Endothelial cell of umbilical vein (primary cell): ENCODE measurements around the gene FSTL3. TPM values are rescaled to one million over a fixed set of nuclear protein-coding genes. Genes with fewer than 3 reads are reported as not detected.

Experiments
- BruUV-seq: library from RNA; stranded (reverse); fragments of 400-500 nt; replicated peaks from 2 replicates; lab custom pipeline; 2021; lab: Mats Ljungman, UMichigan
- CTCF ChIA-PET: fragments of 300-600, 350-600 bp; sonication (Branson Sonifier 250); formaldehyde crosslinking; loops from one replicate; lab custom pipeline; 2021; ENCODE audit warnings: antibody characterized with exemption, inconsistent platforms; lab: Charles Lee
- POLR2A ChIA-PET: fragments of 300-600, 350-600 bp; sonication (Branson Sonifier 250); formaldehyde crosslinking; loops from one replicate; lab custom pipeline; 2021; ENCODE audit warnings: antibody characterized with exemption, inconsistent platforms; lab: Charles Lee
- DNase-seq: peaks from one replicate; pipeline ENCODE4 v3.0.0-alpha.2; 2011; ENCODE audit warnings: low read depth, low spot score
- FAIRE-seq: peaks from 2 replicates; lab custom pipeline; 2011; peaks lifted over from hg19 to GRCh38; lab: Jason Lieb, UNC
- H2AFZ ChIP-seq: 2 replicates; pipeline ENCODE4 v1.6.0; 2012; ENCODE audit warnings: low read depth, low read length, control low read depth, inconsistent platforms
- H3K27ac ChIP-seq: 2 replicates; pipeline ENCODE4 v1.5.1; 2011; ENCODE audit warnings: low read depth, mild to moderate bottlenecking, control low read depth, low read length, moderate library complexity; ENCODE audit not compliant: insufficient read depth
- H3K27me3 ChIP-seq, 2 experiments: 2 replicates each; pipeline versions ENCODE4 v1.6.0 to v1.6.1; 2011; ENCODE audit warnings: low read length in 2 of 2, mixed read lengths in 1 of 2; ENCODE audit not compliant: control insufficient read depth in 2 of 2, insufficient read depth in 2 of 2
- H3K36me3 ChIP-seq, 2 experiments: 2 replicates in 1 of 2; 3 replicates in 1 of 2; pipeline ENCODE4 v1.5.1; 2011; ENCODE audit warnings: low read length in 2 of 2, mild to moderate bottlenecking in 1 of 2, moderate library complexity in 1 of 2; ENCODE audit not compliant: control insufficient read depth in 2 of 2, insufficient read depth in 2 of 2; ENCODE audit errors: extremely low read depth in 1 of 2
- H3K4me1 ChIP-seq: 3 replicates; pipeline ENCODE4 v1.5.1; 2011; ENCODE audit warnings: mild to moderate bottlenecking, low read length; ENCODE audit not compliant: control insufficient read depth, insufficient read depth; ENCODE audit errors: extremely low read depth
- H3K4me2 ChIP-seq: 2 replicates; pipeline ENCODE4 v1.6.1; 2011; ENCODE audit warnings: low read length, control low read depth, mixed read lengths; ENCODE audit not compliant: insufficient read depth
- H3K4me3 ChIP-seq, 3 experiments: fragments of 200-600 bp in 1 of 3; sonication (generic), shearing (Covaris generic) in 1 of 3; replicated peaks in 1 of 3; 2 replicates each; pipeline ENCODE4 v1.5.1; 2011 to 2016; ENCODE audit warnings: control low read depth in 3 of 3, low read length in 3 of 3, mild to moderate bottlenecking in 2 of 3, inconsistent platforms in 1 of 3, low read depth in 1 of 3, moderate library complexity in 1 of 3; ENCODE audit not compliant: insufficient read depth in 1 of 3
- H3K79me2 ChIP-seq: 2 replicates; pipeline ENCODE4 v1.6.0; 2012; ENCODE audit warnings: low read length, inconsistent platforms; ENCODE audit not compliant: control insufficient read depth, insufficient read depth
- H3K9ac ChIP-seq: replicated peaks from 2 replicates; pipeline ENCODE3; 2011; ENCODE audit warnings: low read length, control low read depth; ENCODE audit not compliant: insufficient read depth; ENCODE audit errors: extremely low read depth
- H3K9me1 ChIP-seq: replicated peaks from 3 replicates; pipeline ENCODE4 v1.6.0; 2011; ENCODE audit warnings: mild to moderate bottlenecking, low read length; ENCODE audit not compliant: control insufficient read depth, insufficient read depth; ENCODE audit errors: extremely low read depth
- H3K9me3 ChIP-seq: replicated peaks from 2 replicates; pipeline ENCODE4 v1.5.1; 2012; ENCODE audit warnings: low read length, inconsistent platforms; ENCODE audit not compliant: control insufficient read depth, insufficient read depth
- H4K20me1 ChIP-seq: replicated peaks from 2 replicates; pipeline ENCODE3; 2011; ENCODE audit warnings: mild to moderate bottlenecking, low read length; ENCODE audit not compliant: control insufficient read depth, insufficient read depth; ENCODE audit errors: extremely low read depth
- EZH2 ChIP-seq: IDR thresholded peaks from 2 replicates; pipeline ENCODE4 v1.6.1; 2012; ENCODE audit warnings: borderline replicate concordance, low read depth, mild to moderate bottlenecking, moderate library complexity, low read length, inconsistent platforms; ENCODE audit not compliant: severe bottlenecking
- FOS ChIP-seq: IDR thresholded peaks from 2 replicates; pipeline ENCODE4 v1.6.1; 2011; ENCODE audit warnings: mild to moderate bottlenecking, low read length, moderate library complexity, borderline replicate concordance; ENCODE audit not compliant: insufficient read depth
- GATA2 ChIP-seq: IDR thresholded peaks from 2 replicates; pipeline ENCODE4 v1.7.0; 2011; ENCODE audit warnings: low read depth, mild to moderate bottlenecking, moderate library complexity, mixed read lengths, low read length; ENCODE audit not compliant: insufficient read length, insufficient read depth
- JUN ChIP-seq: IDR thresholded peaks from 2 replicates; pipeline ENCODE4 v1.6.1; 2011; ENCODE audit warnings: borderline replicate concordance, low read depth; ENCODE audit not compliant: insufficient read length, insufficient read depth
- MYC ChIP-seq: IDR thresholded peaks from one replicate; pipeline ENCODE4 v1.6.1; 2011; ENCODE audit warnings: mild to moderate bottlenecking, low read depth, low read length
- POLR2A ChIP-seq: IDR thresholded peaks from 2 replicates; pipeline ENCODE4 v1.6.1; 2012; ENCODE audit warnings: low read depth, mild to moderate bottlenecking, control low read depth, low read length
- POLR2AphosphoS5 ChIP-seq: IDR thresholded peaks from 2 replicates; pipeline ENCODE4 v1.6.1; 2012; ENCODE audit warnings: low read depth, mild to moderate bottlenecking, control low read depth, low read length, moderate library complexity; ENCODE audit not compliant: insufficient read depth
- dilution Hi-C: fragments of 300-500 bp; cut with MboI; formaldehyde crosslinking; loops from one replicate; pipeline ENCODE4 v1.15.0; 2019; ENCODE audit warnings: low sequenced_read_pairs; ENCODE audit not compliant: extremely low pct_ligation_motif_present
- intact Hi-C: fragments of 100-400 bp; cut with micrococcal nuclease; formaldehyde crosslinking; loops from one replicate; pipeline ENCODE4 v1.10.0; 2022
- polyA plus RNA-seq, 4 experiments: library from polyadenylated mRNA; depleted of rRNA in 3 of 4; stranded (reverse) in 3 of 4; unstranded in 1 of 4; fragments of >200 nt; gene quantifications; 2 replicates each; pipeline versions ENCODE4 v1.2.1 to v1.2.3, GENCODE V29; 2011 to 2012; ENCODE audit warnings: missing spikeins in 1 of 4
- total RNA-seq: library from RNA; stranded (reverse); gene quantifications from 2 replicates; pipeline ENCODE4 v1.2.3, GENCODE V29; 2021
- TF ChIP-seq, protein P1 (sequence below): IDR thresholded peaks from 2 replicates; pipeline ENCODE4 v1.6.1; 2011; ENCODE audit not compliant: insufficient read depth, insufficient read length
- TF ChIP-seq, protein P2 (sequence below), 2 donors: IDR thresholded peaks; 1 replicate in 1 of 2; 2 replicates in 1 of 2; pipeline ENCODE4 v1.5.1; 2011; ENCODE audit warnings: low read length in 2 of 2, mild to moderate bottlenecking in 2 of 2, moderate library complexity in 2 of 2, control low read depth in 1 of 2, inconsistent platforms in 1 of 2, low read depth in 1 of 2; ENCODE audit not compliant: insufficient read depth in 1 of 2; ENCODE audit errors: extremely low read depth in 1 of 2

FSTL3 gene
- total and polyA plus RNA-seq, 2 donors (not counting 3 experiments of a cell fraction or from before 2014, with no cell fraction given), result 19.9 to 45.2 TPM

DNA sequence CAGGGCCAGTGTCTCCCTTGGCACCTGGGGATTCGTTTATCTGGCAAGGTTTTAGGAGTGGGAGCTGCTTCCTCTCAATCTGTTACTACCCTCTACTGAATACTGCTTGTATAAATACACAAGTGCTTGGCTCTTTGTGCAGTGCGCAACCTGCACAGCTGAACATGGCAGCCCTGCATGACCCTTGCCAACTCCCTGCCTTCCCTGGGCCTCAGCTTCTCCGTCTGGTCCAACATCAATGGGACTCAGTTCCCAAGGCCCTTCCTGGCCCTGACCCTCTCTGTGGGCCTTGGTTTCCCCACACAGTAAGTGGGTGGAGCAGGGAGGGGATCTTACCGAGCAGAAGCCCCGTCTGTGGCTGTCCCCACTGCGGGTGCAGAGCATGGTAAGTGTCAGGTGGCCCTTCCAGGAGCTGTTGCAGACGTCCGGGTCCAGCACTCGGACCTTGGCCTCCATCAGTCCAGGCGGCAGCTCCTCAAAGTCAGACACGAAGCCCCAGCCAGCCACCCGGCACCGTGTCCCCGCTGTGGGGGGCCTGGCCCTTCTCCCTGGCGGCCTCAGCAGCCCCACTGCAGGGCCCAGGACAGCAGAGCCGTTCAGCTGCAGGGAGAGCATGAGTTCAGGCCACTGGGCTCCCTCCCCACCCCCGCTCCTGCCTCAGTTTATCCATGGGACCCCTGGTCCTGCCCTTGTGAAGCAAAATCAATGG lies 10.6 kb downstream of the FSTL3 start:
- BruUV-seq, result no TSS peak

More for the DNA sequence above, 10.6 kb downstream of the FSTL3 start:
- Histone ChIP-seq H3K4me1 (no peaks in the 10 kb centered on the region), H3K9ac (no peak overlapping the region), H3K27me3 (no peaks in the 10 kb centered on the region), H4K20me1 (no peaks in the 10 kb centered on the region), H3K79me2 (no peaks in the 10 kb centered on the region), H3K4me3 (no peak overlapping the region), H3K9me1 (no peaks in the 10 kb centered on the region), H3K27ac (no peak overlapping the region), H2AFZ (no peak overlapping the region), H3K4me2 (no peak overlapping the region), H3K9me3 (no peaks in the 10 kb centered on the region), H3K36me3 (no peaks in the 10 kb centered on the region)
- TF ChIP-seq, protein P1, sequence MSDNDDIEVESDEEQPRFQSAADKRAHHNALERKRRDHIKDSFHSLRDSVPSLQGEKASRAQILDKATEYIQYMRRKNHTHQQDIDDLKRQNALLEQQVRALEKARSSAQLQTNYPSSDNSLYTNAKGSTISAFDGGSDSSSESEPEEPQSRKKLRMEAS, result no peak
- no peak for TF ChIP-seq POLR2A
- TF ChIP-seq EZH2, result no peak
- no peak for TF ChIP-seq FOS
- no peak for TF ChIP-seq GATA2
- TF ChIP-seq, protein P2, sequence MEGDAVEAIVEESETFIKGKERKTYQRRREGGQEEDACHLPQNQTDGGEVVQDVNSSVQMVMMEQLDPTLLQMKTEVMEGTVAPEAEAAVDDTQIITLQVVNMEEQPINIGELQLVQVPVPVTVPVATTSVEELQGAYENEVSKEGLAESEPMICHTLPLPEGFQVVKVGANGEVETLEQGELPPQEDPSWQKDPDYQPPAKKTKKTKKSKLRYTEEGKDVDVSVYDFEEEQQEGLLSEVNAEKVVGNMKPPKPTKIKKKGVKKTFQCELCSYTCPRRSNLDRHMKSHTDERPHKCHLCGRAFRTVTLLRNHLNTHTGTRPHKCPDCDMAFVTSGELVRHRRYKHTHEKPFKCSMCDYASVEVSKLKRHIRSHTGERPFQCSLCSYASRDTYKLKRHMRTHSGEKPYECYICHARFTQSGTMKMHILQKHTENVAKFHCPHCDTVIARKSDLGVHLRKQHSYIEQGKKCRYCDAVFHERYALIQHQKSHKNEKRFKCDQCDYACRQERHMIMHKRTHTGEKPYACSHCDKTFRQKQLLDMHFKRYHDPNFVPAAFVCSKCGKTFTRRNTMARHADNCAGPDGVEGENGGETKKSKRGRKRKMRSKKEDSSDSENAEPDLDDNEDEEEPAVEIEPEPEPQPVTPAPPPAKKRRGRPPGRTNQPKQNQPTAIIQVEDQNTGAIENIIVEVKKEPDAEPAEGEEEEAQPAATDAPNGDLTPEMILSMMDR (IDR thresholded peaks at IDR 0.05; ENCODE audit: extremely low read depth in 1 of 2, insufficient read depth in 1 of 2, low read depth in 1 of 2, low read length in 2 of 2), result no peak
- no peak for TF ChIP-seq MYC
- TF ChIP-seq JUN, result no peak
- TF ChIP-seq POLR2AphosphoS5, result no peak
- POLR2A ChIA-PET, result no interaction called here
- CTCF ChIA-PET, result no interaction called here
- DNase-seq (no peak), FAIRE-seq (no peak)
- intact Hi-C loops (no loop called here), dilution Hi-C loops (no loop called here)
